ENCODE results near the gene PCYOX1L.

The PCYOX1L gene

DNA sequence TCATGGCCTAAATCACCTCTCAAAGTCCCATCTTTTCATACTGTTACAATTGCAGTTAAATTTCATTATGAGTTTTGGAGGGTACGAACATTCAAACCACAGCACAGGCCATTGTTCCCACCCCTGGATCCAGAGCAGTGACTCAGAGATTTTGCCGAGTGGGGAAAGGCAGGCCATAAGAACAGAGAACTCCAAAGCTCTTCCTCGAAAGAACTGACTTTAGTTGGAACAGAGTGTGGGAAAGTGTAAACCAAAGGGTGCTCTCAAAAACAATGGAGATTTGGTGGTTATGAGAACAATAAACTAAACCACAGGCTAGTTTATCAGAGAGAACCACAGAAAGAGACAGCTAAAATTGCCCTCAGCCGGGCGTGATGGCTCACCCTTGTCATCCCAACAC lies 32.0 kb upstream of the PCYOX1L start:
- Histone ChIP-seq H3K4me3 (ENCODE audit: low read length) (no peak overlapping the region), H3K9ac (ENCODE audit: low read length) (no peak overlapping the region), H3K9me3 (ENCODE audit: insufficient read depth, low read length) (no peaks in the 10 kb centered on the region), H3K79me2 (ENCODE audit: low read length) (no peaks in the 10 kb centered on the region), H3K27me3 (ENCODE audit: low read depth, low read length) (no peaks in the 10 kb centered on the region), H3K4me1 (ENCODE audit: low read length) (no peaks in the 10 kb centered on the region), H3K36me3 (replicated peaks; ENCODE audit: low read depth, low read length) (no peaks in the 10 kb centered on the region), H2AFZ (ENCODE audit: low read depth, low read length) (no peak overlapping the region), H4K20me1 (ENCODE audit: insufficient read depth, low read length) (no peaks in the 10 kb centered on the region), H3K27ac (ENCODE audit: low read length) (no peak overlapping the region), H3K4me2 (ENCODE audit: low read length) (no peak overlapping the region)
- no peak for TF ChIP-seq EZH2phosphoT487 (IDR thresholded peaks at IDR 0.05; ENCODE audit: low read depth)
- TF ChIP-seq, protein P1, sequence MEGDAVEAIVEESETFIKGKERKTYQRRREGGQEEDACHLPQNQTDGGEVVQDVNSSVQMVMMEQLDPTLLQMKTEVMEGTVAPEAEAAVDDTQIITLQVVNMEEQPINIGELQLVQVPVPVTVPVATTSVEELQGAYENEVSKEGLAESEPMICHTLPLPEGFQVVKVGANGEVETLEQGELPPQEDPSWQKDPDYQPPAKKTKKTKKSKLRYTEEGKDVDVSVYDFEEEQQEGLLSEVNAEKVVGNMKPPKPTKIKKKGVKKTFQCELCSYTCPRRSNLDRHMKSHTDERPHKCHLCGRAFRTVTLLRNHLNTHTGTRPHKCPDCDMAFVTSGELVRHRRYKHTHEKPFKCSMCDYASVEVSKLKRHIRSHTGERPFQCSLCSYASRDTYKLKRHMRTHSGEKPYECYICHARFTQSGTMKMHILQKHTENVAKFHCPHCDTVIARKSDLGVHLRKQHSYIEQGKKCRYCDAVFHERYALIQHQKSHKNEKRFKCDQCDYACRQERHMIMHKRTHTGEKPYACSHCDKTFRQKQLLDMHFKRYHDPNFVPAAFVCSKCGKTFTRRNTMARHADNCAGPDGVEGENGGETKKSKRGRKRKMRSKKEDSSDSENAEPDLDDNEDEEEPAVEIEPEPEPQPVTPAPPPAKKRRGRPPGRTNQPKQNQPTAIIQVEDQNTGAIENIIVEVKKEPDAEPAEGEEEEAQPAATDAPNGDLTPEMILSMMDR (IDR thresholded peaks at IDR 0.05; ENCODE audit: low read depth, low read length) = no peak

DNA sequence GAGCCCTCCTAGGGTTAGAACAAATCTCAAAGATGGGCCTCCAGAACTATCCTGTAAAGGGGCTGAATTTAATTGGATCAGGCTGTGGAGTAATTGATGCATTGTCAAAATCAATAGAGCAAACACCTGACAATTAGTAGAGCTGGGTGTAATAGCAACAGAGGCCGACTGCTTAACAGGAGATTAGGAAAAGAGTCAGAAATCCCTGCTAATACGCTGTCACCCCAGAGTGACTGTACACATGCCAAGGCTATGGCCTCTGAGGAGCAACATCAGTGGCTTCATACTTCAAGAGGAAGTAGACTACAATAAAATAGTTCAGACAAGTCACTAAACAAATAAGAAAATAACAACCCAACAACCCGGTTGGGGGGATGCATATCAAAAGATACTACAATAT lies 31.2 kb upstream of the PCYOX1L start:
- H2AFZ ChIP-seq (ENCODE audit: low read depth, low read length) = no peak overlapping the region
- H3K36me3 ChIP-seq (replicated peaks; ENCODE audit: low read depth, low read length) = no peaks in the 10 kb centered on the region
- no peak overlapping the region for H3K4me2 ChIP-seq (ENCODE audit: low read length)
- H3K27me3 ChIP-seq (ENCODE audit: low read depth, low read length) = no peaks in the 10 kb centered on the region
- no peak for TF ChIP-seq EZH2phosphoT487 (IDR thresholded peaks at IDR 0.05; ENCODE audit: low read depth)
- TF ChIP-seq, protein P1 (IDR thresholded peaks at IDR 0.05; ENCODE audit: low read depth, low read length) = no peak
- no peaks in the 10 kb centered on the region for H3K4me1 ChIP-seq (ENCODE audit: low read length)
- H3K27ac ChIP-seq (ENCODE audit: low read length) = no peak overlapping the region
- no peaks in the 10 kb centered on the region for H4K20me1 ChIP-seq (ENCODE audit: insufficient read depth, low read length)
- no peak overlapping the region for H3K4me3 ChIP-seq (ENCODE audit: low read length)
- no peaks in the 10 kb centered on the region for H3K79me2 ChIP-seq (ENCODE audit: low read length)
- H3K9ac ChIP-seq (ENCODE audit: low read length) = no peak overlapping the region
- H3K9me3 ChIP-seq (ENCODE audit: insufficient read depth, low read length) = no peaks in the 10 kb centered on the region

DNA sequence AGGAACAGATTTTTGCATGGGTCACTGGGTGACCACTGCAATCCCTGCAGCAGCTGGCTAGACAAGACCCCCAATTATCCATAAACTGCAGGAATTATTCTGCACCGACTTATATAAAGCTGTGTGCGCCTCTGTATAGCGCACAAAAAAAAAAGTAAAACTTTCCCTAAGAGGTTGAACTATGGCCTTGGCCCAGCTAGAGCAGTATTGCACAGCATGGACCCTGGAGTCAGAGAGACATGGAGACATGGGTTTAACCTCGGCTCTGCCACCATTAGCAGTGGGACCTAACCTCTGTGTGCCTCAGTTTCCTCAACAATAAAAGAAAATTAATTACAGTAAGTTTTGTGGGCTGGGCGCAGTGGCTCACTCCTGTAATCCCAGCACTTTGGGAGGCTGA lies 29.7 kb upstream of the PCYOX1L start:
- no peak overlapping the region for H3K27ac ChIP-seq (ENCODE audit: low read length)
- H3K4me2 ChIP-seq (ENCODE audit: low read length) = no peak overlapping the region
- no peaks in the 10 kb centered on the region for H3K4me1 ChIP-seq (ENCODE audit: low read length)
- H2AFZ ChIP-seq (ENCODE audit: low read depth, low read length) = no peak overlapping the region
- H3K9me3 ChIP-seq (ENCODE audit: insufficient read depth, low read length) = no peaks in the 10 kb centered on the region
- H3K9ac ChIP-seq (ENCODE audit: low read length) = no peak overlapping the region
- no peak overlapping the region for H3K4me3 ChIP-seq (ENCODE audit: low read length)
- H3K27me3 ChIP-seq (ENCODE audit: low read depth, low read length) = no peaks in the 10 kb centered on the region
- TF ChIP-seq, protein P1 (IDR thresholded peaks at IDR 0.05; ENCODE audit: low read depth, low read length) = no peak
- no peak for TF ChIP-seq EZH2phosphoT487 (IDR thresholded peaks at IDR 0.05; ENCODE audit: low read depth)
- no peaks in the 10 kb centered on the region for H4K20me1 ChIP-seq (ENCODE audit: insufficient read depth, low read length)
- no peaks in the 10 kb centered on the region for H3K36me3 ChIP-seq (replicated peaks; ENCODE audit: low read depth, low read length)
- no peaks in the 10 kb centered on the region for H3K79me2 ChIP-seq (ENCODE audit: low read length)

DNA sequence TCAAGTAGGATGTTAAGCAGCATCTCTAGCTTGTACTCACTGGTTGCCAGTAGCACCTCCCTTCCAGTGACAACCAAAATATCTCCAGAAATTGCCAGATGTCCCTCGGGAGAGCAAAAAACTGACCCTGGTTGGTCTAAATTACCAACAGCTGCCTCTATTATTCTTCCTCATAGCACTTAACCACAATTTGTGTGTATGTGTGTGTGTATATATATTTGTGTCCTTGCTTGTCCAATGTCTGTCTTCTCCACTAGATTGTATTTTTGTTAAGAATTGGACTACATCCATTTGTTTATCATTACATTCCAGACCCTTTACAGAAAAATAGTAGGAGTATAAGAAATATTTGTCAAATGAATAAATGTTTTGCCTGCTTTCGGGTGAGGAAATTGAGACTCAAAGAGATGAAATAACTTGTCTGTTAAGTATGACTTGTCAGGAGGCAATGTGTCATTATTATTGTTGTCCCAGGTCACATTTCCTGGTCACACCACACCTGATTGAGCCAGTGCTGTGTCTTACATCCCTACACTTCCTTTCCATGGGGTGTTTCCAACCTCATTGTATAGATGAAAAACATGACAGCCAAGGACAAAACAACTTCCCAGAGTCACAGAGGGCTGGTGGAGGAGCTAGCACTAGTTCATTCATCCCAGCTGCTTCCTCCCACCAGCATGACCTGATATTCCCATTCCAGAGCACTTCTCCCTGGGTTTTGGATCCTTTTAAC lies 24.0 kb upstream of the PCYOX1L start:
- H3K36me3 ChIP-seq (replicated peaks; ENCODE audit: low read depth, low read length) = no peaks in the 10 kb centered on the region
- TF ChIP-seq, protein P1 (IDR thresholded peaks at IDR 0.05; ENCODE audit: low read depth, low read length) = no peak
- TF ChIP-seq EZH2phosphoT487 (IDR thresholded peaks at IDR 0.05; ENCODE audit: low read depth) = no peak
- H3K4me2 ChIP-seq (ENCODE audit: low read length) = no peak overlapping the region
- no peak overlapping the region for H2AFZ ChIP-seq (ENCODE audit: low read depth, low read length)
- no peak overlapping the region for H3K27ac ChIP-seq (ENCODE audit: low read length)
- no peaks in the 10 kb centered on the region for H3K4me1 ChIP-seq (ENCODE audit: low read length)
- H3K4me3 ChIP-seq (ENCODE audit: low read length) = no peak overlapping the region
- no peaks in the 10 kb centered on the region for H3K9me3 ChIP-seq (ENCODE audit: insufficient read depth, low read length)
- no peaks in the 10 kb centered on the region for H3K27me3 ChIP-seq (ENCODE audit: low read depth, low read length)
- H4K20me1 ChIP-seq (ENCODE audit: insufficient read depth, low read length) = no peaks in the 10 kb centered on the region
- no peaks in the 10 kb centered on the region for H3K79me2 ChIP-seq (ENCODE audit: low read length)
- no peak overlapping the region for H3K9ac ChIP-seq (ENCODE audit: low read length)
